BLaER1 treated with 17β-estradiol and CSF1 and Interleukin-3, amounts not matched to agents 10 nM and 100 nM (cell line): ENCODE results near the gene DNAJC15.

Experiments
- H3K27ac ChIP-seq, 11 experiments: shearing (Covaris generic); formaldehyde crosslinking; 2 replicates each; pipeline ENCODE4 v1.8.1; 2022
- H3K27me3 ChIP-seq, 11 experiments: shearing (Covaris generic); formaldehyde crosslinking; 2 replicates each; pipeline ENCODE4 v1.8.1; 2022
- H3K36me3 ChIP-seq, 11 experiments: shearing (Covaris generic); formaldehyde crosslinking; 2 replicates each; pipeline ENCODE4 v1.8.1; 2022
- H3K4me1 ChIP-seq, 10 experiments: shearing (Covaris generic); formaldehyde crosslinking; 2 replicates each; pipeline ENCODE4 v1.8.1; 2022
- H3K4me2 ChIP-seq, 11 experiments: shearing (Covaris generic); formaldehyde crosslinking; 2 replicates each; pipeline ENCODE4 v1.8.1; 2022
- H3K4me3 ChIP-seq, 10 experiments: shearing (Covaris generic); formaldehyde crosslinking; 2 replicates each; pipeline ENCODE4 v1.8.1; 2022
- H3K9ac ChIP-seq, 11 experiments: shearing (Covaris generic); formaldehyde crosslinking; 2 replicates each; pipeline ENCODE4 v1.8.1; 2022
- H3K9me3 ChIP-seq, 11 experiments: shearing (Covaris generic); formaldehyde crosslinking; replicated peaks in 1 of 11; 2 replicates each; pipeline ENCODE4 v1.8.1; 2022
- H4K20me1 ChIP-seq, 11 experiments: shearing (Covaris generic); formaldehyde crosslinking; 2 replicates each; pipeline ENCODE4 v1.8.1; 2022
- Cebpa-rat ChIP-seq, 11 experiments: shearing (Covaris generic); IDR thresholded peaks; 2 replicates each; pipeline ENCODE4 v1.8.1; 2022

The DNAJC15 gene

GRCh38 chr13:43119206-43119605 is 95.8 kb downstream of the DNAJC15 start:
- Histone ChIP-seq H3K27ac (no peak overlapping the region), H3K9ac (no peak overlapping the region), H3K4me3 (no peak overlapping the region), H3K4me1 (no peaks in the 10 kb centered on the region), H3K9me3 (no peaks in the 10 kb centered on the region; a peak in 2 of 22 replicates), H3K36me3 (no peaks in the 10 kb centered on the region), H4K20me1 (no peaks in the 10 kb centered on the region), H3K27me3 (no peaks in the 10 kb centered on the region), H3K4me2 (no peak overlapping the region)
- no peak for TF ChIP-seq Cebpa-rat (IDR thresholded peaks at IDR 0.05)

- Histone ChIP-seq H3K9ac (no peak overlapping the region), H3K9me3 (no peaks in the 10 kb centered on the region; a peak in 2 of 22 replicates), H3K4me3 (no peak overlapping the region), H3K4me1 (peaks cover 9 to 20% (median 19%) of the 10 kb centered on the region in 10 experiments), H3K27ac (no peak overlapping the region), H3K36me3 (no peaks in the 10 kb centered on the region), H3K27me3 (0 out of 22 replicates have a peak, but pooled peaks cover 0 to 9% (median 0%) of the 10 kb centered on the region in 11 experiments), H4K20me1 (peaks cover 0 to 7% (median 0%) of the 10 kb centered on the region in 11 experiments; a peak in 3 of 22 replicates), H3K4me2 (no peak overlapping the region)
- no peak for TF ChIP-seq Cebpa-rat (IDR thresholded peaks at IDR 0.05)
Measured at GRCh38 chr13:43122791-43123190, 99.4 kb downstream of the DNAJC15 start.

DNA sequence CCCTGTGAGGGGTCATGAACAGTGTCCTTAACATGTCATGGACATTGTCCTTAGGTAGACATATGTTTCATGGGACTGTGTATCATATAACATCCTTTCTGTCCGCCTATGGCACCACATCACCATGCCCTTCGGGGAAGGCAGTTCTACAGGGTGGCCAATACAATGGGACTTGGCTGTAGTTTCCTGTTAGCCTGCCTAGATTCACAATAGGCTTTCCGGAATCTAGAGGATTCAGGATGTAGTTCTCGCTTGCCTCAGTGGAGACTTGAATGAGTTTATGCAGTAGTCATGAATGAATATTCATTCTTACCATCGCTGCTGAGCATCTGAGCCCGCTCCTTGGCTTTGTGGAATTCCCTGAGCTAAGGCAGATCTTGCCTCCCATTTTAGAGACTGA is 100.5 kb downstream of the DNAJC15 start:
- Histone ChIP-seq H3K4me2 (no peak overlapping the region), H3K36me3 (no peaks in the 10 kb centered on the region), H3K9ac (no peak overlapping the region), H3K4me3 (no peak overlapping the region), H3K27me3 (peaks cover 3 to 10% (median 4%) of the 10 kb centered on the region in 11 experiments; a peak in 17 of 22 replicates), H3K9me3 (no peaks in the 10 kb centered on the region; a peak in 2 of 22 replicates), H3K4me1 (peaks cover 20 to 31% (median 30%) of the 10 kb centered on the region in 10 experiments), H4K20me1 (peaks cover 0 to 10% (median 3%) of the 10 kb centered on the region in 11 experiments; a peak in 3 of 22 replicates), H3K27ac (no peak overlapping the region)
- no peak for TF ChIP-seq Cebpa-rat (IDR thresholded peaks at IDR 0.05)

DNA sequence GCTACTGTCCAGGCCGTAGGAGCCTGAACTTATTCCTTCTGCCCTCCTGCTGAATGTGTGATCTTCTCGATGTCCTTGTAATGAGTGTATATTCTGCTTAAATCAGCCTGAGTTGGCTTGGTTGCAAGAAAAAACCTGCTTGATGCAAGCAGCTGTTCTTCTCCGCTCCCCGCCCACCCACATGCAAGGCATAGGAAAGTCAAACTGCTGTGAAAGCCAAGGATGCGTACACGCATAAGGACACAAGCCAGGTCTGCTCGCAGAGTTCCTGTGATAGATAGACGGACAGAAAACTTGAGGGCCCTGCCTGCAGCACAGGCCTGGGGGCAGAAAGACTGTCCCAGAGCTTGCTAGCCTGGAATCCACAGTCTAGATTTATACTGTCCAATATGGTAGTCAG is 101.1 kb downstream of the DNAJC15 start:
- no peak overlapping the region for H3K9ac ChIP-seq
- peaks cover 0 to 10% (median 3%) of the 10 kb centered on the region in 11 experiments; a peak in 3 of 22 replicates for H4K20me1 ChIP-seq
- no peak for TF ChIP-seq Cebpa-rat (IDR thresholded peaks at IDR 0.05)
- no peak overlapping the region for H3K27ac ChIP-seq
- H3K4me2 ChIP-seq = no peak overlapping the region
- peaks cover 24 to 36% (median 34%) of the 10 kb centered on the region in 10 experiments for H3K4me1 ChIP-seq
- H3K27me3 ChIP-seq = peaks cover 7 to 17% (median 10%) of the 10 kb centered on the region in 11 experiments; a peak in 18 of 22 replicates
- no peak overlapping the region for H3K4me3 ChIP-seq
- H3K9me3 ChIP-seq = no peaks in the 10 kb centered on the region; a peak in 2 of 22 replicates
- no peaks in the 10 kb centered on the region for H3K36me3 ChIP-seq

DNA sequence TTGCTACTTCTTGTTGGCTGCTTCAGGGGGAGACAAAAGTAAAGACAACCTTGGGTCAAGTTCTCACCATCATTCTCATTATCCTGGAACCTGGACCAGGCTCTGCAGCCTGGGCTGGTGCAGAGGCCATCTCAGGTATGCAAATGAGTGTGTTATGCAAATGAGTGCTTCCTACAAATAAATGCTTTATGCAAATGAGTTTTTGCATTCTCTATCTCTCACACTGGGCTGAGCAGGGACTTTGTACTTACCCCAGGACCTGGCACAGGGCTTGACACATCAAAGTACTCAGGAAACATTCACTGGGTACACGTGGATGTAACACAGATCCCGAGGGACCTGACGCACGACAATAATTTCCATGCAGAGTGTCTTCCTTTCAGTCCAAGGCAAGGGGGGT is 103.0 kb downstream of the DNAJC15 start:
- Histone ChIP-seq H4K20me1 (peaks cover 0 to 10% (median 3%) of the 10 kb centered on the region in 11 experiments; a peak in 3 of 22 replicates), H3K27me3 (peaks cover 7 to 26% (median 18%) of the 10 kb centered on the region in 11 experiments; a peak in 18 of 22 replicates), H3K9me3 (no peaks in the 10 kb centered on the region; a peak in 1 of 22 replicates), H3K27ac (no peak overlapping the region), H3K4me2 (peak overlapping the region in 10 of 11 experiments; percentile 21 to 94 (median 86); a peak in 19 of 22 replicates), H3K4me3 (no peak overlapping the region), H3K36me3 (no peaks in the 10 kb centered on the region), H3K9ac (no peak overlapping the region), H3K4me1 (peaks cover 24 to 36% (median 34%) of the 10 kb centered on the region in 10 experiments)
- no peak for TF ChIP-seq Cebpa-rat (IDR thresholded peaks at IDR 0.05)

- Histone ChIP-seq H3K4me3 (peak overlapping the region in 5 of 10 experiments; percentile 9 to 50 (median 23); a peak in 7 of 20 replicates), H3K4me1 (peaks cover 24 to 39% (median 34%) of the 10 kb centered on the region in 10 experiments), H4K20me1 (peaks cover 0 to 10% (median 3%) of the 10 kb centered on the region in 11 experiments; a peak in 3 of 22 replicates), H3K4me2 (peak overlapping the region; percentile 78 to 96 (median 90)), H3K9me3 (no peaks in the 10 kb centered on the region; a peak in 1 of 22 replicates), H3K9ac (peak overlapping the region in 7 of 11 experiments; percentile 3 to 55 (median 34); a peak in 9 of 22 replicates), H3K27ac (peak overlapping the region in 3 of 11 experiments; percentile 14 to 34 (median 22); a peak in 3 of 22 replicates), H3K36me3 (no peaks in the 10 kb centered on the region), H3K27me3 (peaks cover 7 to 26% (median 18%) of the 10 kb centered on the region in 11 experiments; a peak in 18 of 22 replicates)
- TF ChIP-seq Cebpa-rat (IDR thresholded peaks at IDR 0.05) = no peak
Measured at GRCh38 chr13:43127103-43127798, 103.9 kb downstream of the DNAJC15 start.

GRCh38 chr13:43127827-43128226 is 104.4 kb downstream of the DNAJC15 start:
- Histone ChIP-seq H3K4me2 (peak overlapping the region; percentile 78 to 96 (median 90)), H4K20me1 (peaks cover 0 to 10% (median 3%) of the 10 kb centered on the region in 11 experiments; a peak in 3 of 22 replicates), H3K4me3 (peak overlapping the region in 7 of 10 experiments; percentile 8 to 50 (median 23); a peak in 8 of 20 replicates), H3K27me3 (peaks cover 7 to 26% (median 18%) of the 10 kb centered on the region in 11 experiments; a peak in 18 of 22 replicates), H3K9me3 (no peaks in the 10 kb centered on the region; a peak in 1 of 22 replicates), H3K9ac (peak overlapping the region in 5 of 11 experiments; percentile 15 to 52 (median 34); a peak in 6 of 22 replicates), H3K4me1 (peaks cover 24 to 45% (median 38%) of the 10 kb centered on the region in 10 experiments), H3K36me3 (no peaks in the 10 kb centered on the region), H3K27ac (peak overlapping the region in 3 of 11 experiments; percentile 14 to 34 (median 22); a peak in 2 of 22 replicates)
- no peak for TF ChIP-seq Cebpa-rat (IDR thresholded peaks at IDR 0.05)

- H3K4me1 ChIP-seq = peaks cover 24 to 52% (median 42%) of the 10 kb centered on the region in 10 experiments
- H3K27ac ChIP-seq = peak overlapping the region in 2 of 11 experiments; percentile 22 to 34; a peak in 1 of 22 replicates
- H3K4me3 ChIP-seq = peak overlapping the region; percentile 7 to 57 (median 36); a peak in 14 of 20 replicates
- peak overlapping the region in 2 of 11 experiments; percentile 8 to 34; a peak in 2 of 22 replicates for H3K9ac ChIP-seq
- H4K20me1 ChIP-seq = peaks cover 0 to 10% (median 3%) of the 10 kb centered on the region in 11 experiments; a peak in 3 of 22 replicates
- peak overlapping the region; percentile 78 to 96 (median 90) for H3K4me2 ChIP-seq
- no peak for TF ChIP-seq Cebpa-rat (IDR thresholded peaks at IDR 0.05)
- no peaks in the 10 kb centered on the region for H3K36me3 ChIP-seq
- no peaks in the 10 kb centered on the region; a peak in 1 of 22 replicates for H3K9me3 ChIP-seq
- H3K27me3 ChIP-seq = peaks cover 7 to 26% (median 18%) of the 10 kb centered on the region in 11 experiments; a peak in 18 of 22 replicates
Measured at GRCh38 chr13:43128504-43128961, 105.1 kb downstream of the DNAJC15 start.
